Measurements from ENCODE around the gene LNP1. TPM values are rescaled to one million over a fixed set of nuclear protein-coding genes. Genes with fewer than 3 reads are reported as not detected.

LNP1 gene
- total RNA-seq, 2 donors from 2014 or later: 4.6 to 6.2 TPM

DNA sequence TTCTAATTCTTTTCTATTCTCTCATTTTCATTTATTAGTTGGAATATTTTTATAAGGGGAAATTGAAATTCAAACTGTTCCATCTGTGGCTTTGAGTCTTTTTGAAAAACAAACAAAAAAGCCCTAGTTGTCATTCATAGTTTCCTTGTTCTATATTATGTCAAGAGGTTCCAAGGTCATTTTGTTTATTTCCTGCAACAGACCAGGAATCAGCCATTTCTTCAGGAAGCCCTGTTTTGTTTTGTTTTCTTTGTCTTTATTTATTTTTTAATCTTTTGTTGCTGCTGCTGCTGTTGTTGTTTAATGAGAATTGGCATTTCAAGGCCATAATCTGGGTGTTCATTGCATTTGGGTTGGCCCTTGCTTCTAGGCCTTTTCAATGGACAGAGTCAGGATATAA is 14.8 kb downstream of the LNP1 start:
- no peak for DNase-seq
- Histone ChIP-seq H3K27me3 (no peaks in the 10 kb centered on the region), H3K36me3 (replicated peaks in 1 of 2; ENCODE audit: insufficient read depth in 1 of 2, low read depth in 2 of 2) (no peaks in the 10 kb centered on the region), H3K4me3 (no peak overlapping the region), H3K9me3 (peaks cover 0 to 2% (median 1%) of the 10 kb centered on the region in 3 donors), H3K27ac (no peak overlapping the region), H3K4me1 (peaks cover 8% of the 10 kb centered on the region)
- no peak for TF ChIP-seq POLR2A (IDR thresholded peaks at IDR 0.05)
- TF ChIP-seq, protein P1, sequence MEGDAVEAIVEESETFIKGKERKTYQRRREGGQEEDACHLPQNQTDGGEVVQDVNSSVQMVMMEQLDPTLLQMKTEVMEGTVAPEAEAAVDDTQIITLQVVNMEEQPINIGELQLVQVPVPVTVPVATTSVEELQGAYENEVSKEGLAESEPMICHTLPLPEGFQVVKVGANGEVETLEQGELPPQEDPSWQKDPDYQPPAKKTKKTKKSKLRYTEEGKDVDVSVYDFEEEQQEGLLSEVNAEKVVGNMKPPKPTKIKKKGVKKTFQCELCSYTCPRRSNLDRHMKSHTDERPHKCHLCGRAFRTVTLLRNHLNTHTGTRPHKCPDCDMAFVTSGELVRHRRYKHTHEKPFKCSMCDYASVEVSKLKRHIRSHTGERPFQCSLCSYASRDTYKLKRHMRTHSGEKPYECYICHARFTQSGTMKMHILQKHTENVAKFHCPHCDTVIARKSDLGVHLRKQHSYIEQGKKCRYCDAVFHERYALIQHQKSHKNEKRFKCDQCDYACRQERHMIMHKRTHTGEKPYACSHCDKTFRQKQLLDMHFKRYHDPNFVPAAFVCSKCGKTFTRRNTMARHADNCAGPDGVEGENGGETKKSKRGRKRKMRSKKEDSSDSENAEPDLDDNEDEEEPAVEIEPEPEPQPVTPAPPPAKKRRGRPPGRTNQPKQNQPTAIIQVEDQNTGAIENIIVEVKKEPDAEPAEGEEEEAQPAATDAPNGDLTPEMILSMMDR (IDR thresholded peaks at IDR 0.05): no peak
- intact Hi-C loops (cut with DNase I): no loop called here
- ATAC-seq: peak; percentile 24

DNA sequence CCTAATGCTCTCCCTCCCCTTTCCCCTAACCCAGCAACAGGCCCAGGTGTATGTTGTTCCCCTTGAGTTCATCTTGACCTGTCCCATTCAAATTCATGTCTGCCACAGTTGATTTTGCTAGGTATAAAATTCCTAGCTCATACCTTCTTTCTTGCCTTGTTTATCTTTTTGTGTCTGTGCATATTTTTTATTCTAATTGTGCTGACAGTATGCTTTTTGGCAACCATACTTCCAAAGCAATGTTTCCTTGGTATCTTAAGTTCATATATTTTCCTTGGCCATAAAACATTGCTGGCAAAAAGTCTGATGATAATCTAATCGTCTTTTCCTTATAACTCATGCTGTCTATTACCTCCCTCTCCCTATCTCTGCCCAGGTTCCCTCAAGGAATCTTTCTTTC is 15.5 kb downstream of the LNP1 start:
- 41 to 46% methylated on average over 1 of the region's 1 CpG for WGBS, 2 donors
- TF ChIP-seq POLR2A (IDR thresholded peaks at IDR 0.05): no peak
- TF ChIP-seq, protein P1 (IDR thresholded peaks at IDR 0.05): no peak
- peaks cover 8% of the 10 kb centered on the region for H3K4me1 ChIP-seq
- H3K27ac ChIP-seq: no peak overlapping the region
- DNase-seq (no peak), ATAC-seq (no peak)
- no peaks in the 10 kb centered on the region for H3K9me3 ChIP-seq
- no peak overlapping the region for H3K4me3 ChIP-seq
- intact Hi-C loops (cut with DNase I): no loop called here
- no peaks in the 10 kb centered on the region for H3K36me3 ChIP-seq (replicated peaks in 1 of 2; ENCODE audit: insufficient read depth in 1 of 2, low read depth in 2 of 2)
- no peaks in the 10 kb centered on the region for H3K27me3 ChIP-seq

DNA sequence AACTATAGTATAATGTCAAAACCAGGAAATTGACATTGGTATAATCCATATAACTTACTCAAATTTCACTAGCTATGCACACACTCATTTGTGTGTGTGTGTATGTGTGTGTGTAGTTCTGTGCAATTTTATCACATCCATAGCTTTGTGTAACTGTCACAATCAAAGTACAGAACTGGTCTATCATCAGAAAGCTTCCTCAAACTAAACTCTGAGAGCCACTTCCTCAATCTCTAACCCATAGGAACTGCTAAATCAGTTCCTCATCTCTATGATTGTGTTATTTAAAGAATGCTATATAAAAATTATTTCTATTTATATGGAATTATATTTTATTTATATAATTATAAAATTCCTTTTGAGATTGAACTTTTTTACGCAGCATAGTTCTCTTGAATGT is 18.1 kb downstream of the LNP1 start:
- ATAC-seq (no peak), DNase-seq (no peak)
- no peak overlapping the region for H3K4me3 ChIP-seq
- intact Hi-C loops (cut with DNase I): no loop called here
- no peak for TF ChIP-seq POLR2A (IDR thresholded peaks at IDR 0.05)
- TF ChIP-seq, protein P1 (IDR thresholded peaks at IDR 0.05): no peak
- 94 to 100% methylated on average over 1 of the region's 1 CpG for WGBS, 2 donors
- H3K27ac ChIP-seq: no peak overlapping the region
- H3K4me1 ChIP-seq: peaks cover 8% of the 10 kb centered on the region
- no peaks in the 10 kb centered on the region for H3K9me3 ChIP-seq
- no peaks in the 10 kb centered on the region for H3K27me3 ChIP-seq
- no peaks in the 10 kb centered on the region for H3K36me3 ChIP-seq (replicated peaks in 1 of 2; ENCODE audit: insufficient read depth in 1 of 2, low read depth in 2 of 2)

DNA sequence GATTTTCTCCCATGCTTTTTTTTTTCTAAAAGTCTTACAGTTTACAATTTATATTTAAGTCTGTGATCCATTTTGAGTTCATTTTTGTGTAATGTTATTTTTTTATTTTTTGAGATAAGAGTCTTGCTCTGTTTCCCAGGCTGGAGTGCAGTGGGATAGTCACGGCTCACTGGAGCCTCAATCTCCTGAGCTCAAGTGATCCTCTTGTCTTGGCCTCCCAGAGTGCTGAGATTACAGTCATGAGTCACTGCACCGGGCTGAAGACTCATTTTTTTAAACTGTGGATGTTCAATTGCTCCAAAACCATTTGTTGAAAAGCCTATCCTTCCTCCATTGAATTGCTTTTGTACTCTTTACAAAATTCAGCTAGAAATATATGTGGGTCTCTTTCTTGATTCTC is 19.5 kb downstream of the LNP1 start:
- no peak for ATAC-seq
- WGBS, 2 donors: 92 to 93% methylated on average over 2 of the region's 2 CpGs
- Histone ChIP-seq H3K4me3 (no peak overlapping the region), H3K9me3 (no peaks in the 10 kb centered on the region), H3K4me1 (peaks cover 14% of the 10 kb centered on the region), H3K27me3 (no peaks in the 10 kb centered on the region), H3K27ac (no peak overlapping the region), H3K36me3 (replicated peaks in 1 of 2; ENCODE audit: insufficient read depth in 1 of 2, low read depth in 2 of 2) (no peaks in the 10 kb centered on the region)
- DNase-seq: no peak
- intact Hi-C loops (cut with DNase I): no loop called here
- TF ChIP-seq, protein P1 (IDR thresholded peaks at IDR 0.05): no peak
- TF ChIP-seq POLR2A (IDR thresholded peaks at IDR 0.05): no peak

DNA sequence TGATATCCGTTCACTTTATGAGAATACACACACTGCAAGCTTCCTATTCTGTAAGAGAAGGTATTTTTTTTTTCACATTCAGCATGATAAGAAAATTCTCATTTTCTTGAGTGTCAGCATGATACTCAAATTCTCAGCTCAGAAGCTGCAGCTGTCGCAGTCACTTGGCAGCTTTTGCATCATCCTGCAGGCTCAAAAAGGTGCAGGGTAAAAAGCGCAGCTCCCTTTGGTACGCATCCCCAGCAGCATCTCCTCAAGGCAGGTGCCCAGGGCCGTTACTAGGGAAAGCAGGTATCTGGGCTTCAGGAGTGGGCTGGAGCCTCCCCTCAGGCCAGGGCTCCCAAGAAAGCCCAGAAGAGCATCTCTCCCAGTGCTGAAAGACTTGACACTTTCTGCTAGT is 22.3 kb downstream of the LNP1 start:
- Histone ChIP-seq H3K4me1 (peaks cover 25% of the 10 kb centered on the region), H3K36me3 (replicated peaks in 1 of 2; ENCODE audit: insufficient read depth in 1 of 2, low read depth in 2 of 2) (no peaks in the 10 kb centered on the region), H3K9me3 (no peaks in the 10 kb centered on the region), H3K27ac (no peak overlapping the region), H3K27me3 (no peaks in the 10 kb centered on the region), H3K4me3 (no peak overlapping the region)
- TF ChIP-seq, protein P1 (IDR thresholded peaks at IDR 0.05): no peak
- no peak for TF ChIP-seq POLR2A (IDR thresholded peaks at IDR 0.05)
- no peak for DNase-seq
- 93 to 98% methylated on average over 5 of the region's 5 CpGs for WGBS, 2 donors
- no peak for ATAC-seq
- intact Hi-C loops (cut with DNase I): no loop called here

Measured in body of pancreas (tissue), 4 donors.